Esophagus muscularis mucosa (tissue), 3 donors: ENCODE measurements around the gene CSH1.

Experiments used
- CTCF ChIP-seq, 3 experiments: fragments of 200-600 bp in 2 of 3; fragments of 450-650 bp in 1 of 3; sonication (generic) in 2 of 3; IDR thresholded peaks; one replicate each; pipeline ENCODE4 v1.5.1; 2017 to 2019; ENCODE audit warnings: antibody characterized with exemption in 3 of 3, mild to moderate bottlenecking in 2 of 3, moderate library complexity in 1 of 3
- POLR2A ChIP-seq: fragments of 450-650 bp; IDR thresholded peaks from one replicate; pipeline ENCODE4 v1.6.1; 2017; ENCODE audit warnings: antibody characterized with exemption, moderate library complexity, mild to moderate bottlenecking, low read depth

- TF ChIP-seq CTCF (IDR thresholded peaks at IDR 0.05), result no peak
- TF ChIP-seq POLR2A, result no peak
Measured at GRCh38 chr17:63916566-63917185, 20.3 kb upstream of the CSH1 start.
